G401.6 (cell line): ENCODE data around the gene KMT5B.

Experiments
- FAIRE-seq: peaks from 2 replicates; lab custom pipeline; 2012; peaks lifted over from hg19 to GRCh38; lab: Jason Lieb, UNC

KMT5B gene

GRCh38 chr11:68117853-68118470, 95.1 kb downstream of the KMT5B start:
- FAIRE-seq: no peak

DNA sequence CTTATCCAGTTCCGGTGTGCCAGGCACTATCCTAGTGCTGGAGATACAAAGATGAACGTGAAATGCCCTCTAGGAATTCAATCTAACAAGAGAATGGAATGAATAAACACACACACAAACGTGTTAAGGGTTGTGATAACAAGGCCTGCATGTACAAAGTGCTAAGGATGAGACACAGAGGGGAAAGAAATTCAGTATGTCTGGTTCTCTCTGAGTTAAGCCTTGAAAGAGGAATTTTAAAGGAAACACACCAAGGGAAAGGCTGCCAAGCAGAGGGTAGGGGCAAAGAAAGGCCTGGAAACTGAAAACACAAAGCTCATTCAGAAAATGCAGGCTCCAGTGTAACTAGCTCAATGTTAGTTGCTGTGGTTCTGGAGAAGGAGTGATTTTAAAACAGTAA, 96.1 kb downstream of the KMT5B start:
- no peak for FAIRE-seq

GRCh38 chr11:68116126-68116525, 97.0 kb downstream of the KMT5B start:
- no peak for FAIRE-seq

- FAIRE-seq: no peak
Measured at GRCh38 chr11:68115285-68115684, 97.8 kb downstream of the KMT5B start.

- no peak for FAIRE-seq
Measured at GRCh38 chr11:68113986-68114385, 99.1 kb downstream of the KMT5B start.

- no peak for FAIRE-seq
Measured at GRCh38 chr11:68107689-68108088, 105.4 kb downstream of the KMT5B start.

DNA sequence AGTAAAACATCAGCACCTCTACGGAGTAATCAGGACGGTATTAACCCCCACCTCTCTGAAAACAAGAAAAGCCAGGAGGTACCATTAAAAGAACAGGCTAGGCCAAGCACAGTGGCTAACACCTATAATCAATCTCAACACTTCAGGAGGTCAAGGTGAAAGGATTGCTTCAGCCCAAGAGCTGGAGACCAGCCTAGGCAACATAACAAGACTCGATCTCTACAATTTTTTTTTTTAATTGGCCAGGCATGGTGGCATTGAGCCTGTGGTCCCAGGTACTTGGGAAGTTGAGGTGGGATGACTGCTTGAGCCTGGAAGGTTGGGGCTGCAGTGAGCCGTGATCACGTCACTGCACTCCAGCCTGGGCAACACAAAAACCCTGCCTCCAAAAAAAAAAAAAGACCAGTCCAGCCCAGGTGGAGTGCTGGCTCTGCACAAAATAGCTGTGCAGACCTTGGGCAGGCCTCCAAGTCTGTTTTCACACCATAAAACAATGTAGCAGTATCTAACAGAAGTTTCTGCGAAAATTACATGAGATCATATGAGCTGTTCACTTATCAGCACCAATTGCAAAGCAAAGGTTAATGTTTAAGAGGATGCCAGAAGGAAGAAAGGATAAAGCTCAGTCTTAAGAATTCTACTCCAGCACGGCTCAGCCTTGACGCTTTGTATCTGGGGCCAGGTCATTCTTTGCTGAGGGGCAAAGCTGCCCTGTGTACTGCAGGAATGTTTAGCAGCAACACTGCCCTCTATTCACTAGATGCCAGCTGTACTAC, 106.7 kb downstream of the KMT5B start:
- no peak for FAIRE-seq
